Urothelium cell line (cell line): ENCODE results near the gene MAPK13.
"Not testable (repeated sequence)": the region's sequence is repeated elsewhere in the genome, so short reads cannot be mapped to it uniquely, and the experiment has no call there.

Experiments used
- DNase-seq: peaks from one replicate; pipeline ENCODE4 v3.0.0; 2011; ENCODE audit warnings: low spot score, mixed read lengths
- FAIRE-seq: peaks from 2 replicates; lab custom pipeline; 2011; peaks lifted over from hg19 to GRCh38; lab: Jason Lieb, UNC

MAPK13 gene

DNA sequence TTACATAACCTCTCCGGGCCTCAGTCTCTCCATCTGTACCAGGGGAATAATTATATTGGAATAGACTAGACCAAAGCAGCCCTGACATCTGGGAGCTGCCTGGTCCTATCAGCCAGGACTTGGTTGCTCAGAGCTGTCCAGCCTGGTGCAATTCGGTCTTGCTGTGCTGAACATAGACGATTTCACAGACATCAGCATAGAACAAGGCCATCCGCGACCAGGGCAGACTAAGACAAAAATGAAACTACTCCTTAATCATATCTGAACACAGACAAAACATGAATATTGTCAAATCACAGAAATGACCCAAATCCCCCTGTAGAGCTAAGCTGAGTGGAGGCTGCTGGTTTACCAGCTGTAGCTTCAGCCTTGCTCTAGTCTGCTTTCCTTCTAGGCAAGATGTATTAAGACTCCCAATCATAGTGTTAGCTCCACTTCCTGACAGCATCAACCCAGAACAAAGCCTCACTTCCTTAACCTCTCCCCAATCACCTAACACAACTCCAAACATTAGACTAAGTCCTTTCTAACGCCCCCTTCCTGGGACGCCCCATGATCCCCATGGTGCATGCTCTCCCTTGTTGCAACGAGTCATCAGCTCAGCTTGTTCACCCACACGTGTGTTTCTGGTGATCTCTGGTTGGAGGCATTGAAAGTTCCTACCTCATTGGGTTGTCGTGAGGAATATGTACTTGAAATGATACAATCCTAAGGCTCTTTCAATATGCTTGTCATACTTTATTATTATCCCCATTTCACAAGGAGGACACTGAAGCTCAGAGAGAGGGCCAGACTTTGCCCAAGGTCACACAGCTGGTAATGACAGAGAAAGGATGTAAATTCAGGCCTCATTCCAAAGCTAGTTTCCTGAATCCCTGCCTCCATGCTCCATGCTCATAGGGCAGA is 3.5 kb upstream of the MAPK13 start:
- no peak for DNase-seq

DNA sequence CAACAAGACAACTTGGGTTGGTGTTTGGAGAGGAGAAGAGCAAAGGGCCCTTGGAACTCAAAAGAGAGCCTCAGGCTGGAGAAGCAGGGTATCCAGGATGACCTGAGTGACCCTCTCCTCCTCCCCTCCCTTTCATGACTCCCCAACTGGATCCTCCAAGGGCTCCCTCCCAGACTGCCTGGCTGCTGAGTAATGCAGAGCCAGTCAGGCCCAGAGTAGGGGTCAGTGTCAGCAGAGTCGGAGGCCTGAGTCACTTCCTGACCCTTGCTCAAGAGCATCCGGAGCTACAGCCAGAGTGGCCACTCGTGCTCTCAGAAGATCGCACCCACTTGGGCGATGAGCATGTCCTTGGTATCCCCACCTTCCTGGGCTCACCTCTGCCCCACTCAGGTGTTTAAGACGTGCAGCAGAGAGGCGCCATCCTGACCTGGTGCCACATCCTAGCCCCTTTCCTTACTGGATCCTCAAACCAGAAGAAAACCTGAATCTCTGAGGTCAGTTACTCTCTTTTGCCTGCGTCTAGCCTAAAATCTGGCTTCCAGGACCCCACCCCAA is 2.8 kb upstream of the MAPK13 start:
- FAIRE-seq (no peak), DNase-seq (peak; percentile 33)

More for the DNA sequence above, 3.5 kb upstream of the MAPK13 start:
- no peak for FAIRE-seq

DNA sequence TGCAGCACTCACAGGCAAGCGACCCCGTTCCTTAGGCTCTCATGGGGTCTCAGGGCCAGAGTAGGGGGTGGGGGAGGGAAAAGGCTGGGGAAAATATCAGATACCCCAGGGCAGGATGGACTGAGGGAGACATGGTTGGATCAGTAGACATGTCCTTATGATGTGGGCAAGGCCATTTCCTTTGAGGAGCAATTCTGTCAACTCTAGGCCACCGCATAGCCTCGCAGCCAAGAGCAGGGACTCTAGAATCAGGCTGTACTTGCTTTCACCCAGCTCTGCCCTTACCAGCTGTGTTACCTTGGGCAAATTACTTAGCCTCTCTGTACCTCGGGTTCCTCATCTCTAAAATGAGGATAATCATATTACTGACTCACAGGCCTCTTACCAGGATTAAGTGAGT is 2.2 kb upstream of the MAPK13 start:
- no peak for DNase-seq
- no peak for FAIRE-seq

DNA sequence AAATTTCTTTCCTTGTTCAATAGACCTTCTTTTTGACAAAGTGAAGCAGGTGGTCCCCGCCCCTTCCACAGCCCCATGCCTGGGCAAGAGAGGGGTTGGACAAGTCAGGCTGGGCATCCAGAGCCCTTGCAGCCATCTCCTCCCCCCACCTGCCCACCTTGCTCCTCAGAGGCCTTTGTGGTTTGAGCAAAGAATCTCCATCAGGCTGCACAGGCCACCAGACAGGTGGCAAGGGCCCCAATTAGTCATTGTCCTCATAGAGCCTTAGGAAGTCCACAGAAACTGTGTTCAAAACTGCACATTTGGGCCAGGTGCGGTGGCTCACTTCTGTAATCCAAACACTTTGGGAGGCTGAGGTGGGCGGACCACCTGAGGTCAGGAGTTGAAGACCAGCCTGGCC is 1.5 kb upstream of the MAPK13 start:
- FAIRE-seq (no peak), DNase-seq (no peak)

DNA sequence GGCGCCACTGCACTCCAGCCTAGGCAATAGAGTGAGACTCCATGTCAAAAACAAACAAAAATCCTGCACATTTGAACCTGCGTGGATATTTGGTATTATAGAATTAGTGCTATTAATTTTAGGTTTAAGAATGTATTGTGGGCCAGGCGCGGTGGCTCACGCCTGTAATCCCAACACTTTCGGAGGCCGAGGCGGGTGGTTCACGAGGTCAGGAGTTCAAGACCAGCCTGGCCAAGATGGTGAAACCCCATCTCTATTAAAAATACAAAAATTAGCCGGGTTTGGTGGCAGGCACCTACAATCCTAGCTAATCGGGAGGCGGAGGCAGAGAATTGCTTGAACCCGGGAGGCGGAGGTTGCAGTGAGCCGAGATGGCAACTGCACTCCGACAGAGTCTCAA is 979 bp upstream of the MAPK13 start:
- not testable (repeated sequence) for DNase-seq, FAIRE-seq

DNA sequence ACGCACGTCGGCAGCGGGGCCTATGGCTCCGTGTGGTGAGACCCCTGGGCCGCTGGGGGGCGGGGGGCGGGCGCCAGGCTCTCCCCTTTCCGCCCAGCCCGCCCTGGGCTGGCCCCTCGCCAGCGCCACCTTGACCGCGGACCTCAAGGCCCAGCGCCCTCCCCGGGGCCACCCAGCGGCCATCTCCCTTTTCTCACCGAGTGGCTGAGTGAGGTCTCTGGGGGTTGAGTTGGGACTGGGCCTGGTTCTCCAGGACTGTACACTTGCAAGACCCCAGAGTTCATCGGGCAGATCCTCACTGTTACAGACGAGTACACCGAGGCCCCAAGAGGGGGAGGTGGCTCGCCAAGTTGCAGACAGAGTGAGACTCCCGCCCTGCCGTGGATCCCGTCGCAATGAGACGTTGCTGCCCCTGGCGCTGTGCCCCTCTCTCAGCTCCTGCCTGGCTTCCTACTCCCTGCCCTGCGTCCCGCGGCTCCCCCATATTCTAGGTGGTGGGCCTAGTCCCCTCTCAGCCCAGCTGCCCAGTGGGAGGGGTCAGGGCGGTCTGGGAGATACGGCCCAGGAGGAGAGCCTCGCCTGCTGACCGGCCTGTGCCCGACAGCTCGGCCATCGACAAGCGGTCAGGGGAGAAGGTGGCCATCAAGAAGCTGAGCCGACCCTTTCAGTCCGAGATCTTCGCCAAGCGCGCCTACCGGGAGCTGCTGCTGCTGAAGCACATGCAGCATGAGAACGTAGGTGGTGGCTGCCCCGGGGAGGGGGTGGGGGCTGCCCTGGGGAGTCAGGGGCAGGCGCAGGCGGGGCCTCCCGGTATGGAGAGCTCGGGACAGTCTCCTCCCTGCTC is 576 bp downstream of the MAPK13 start:
- FAIRE-seq (no peak), DNase-seq (no peak)

DNA sequence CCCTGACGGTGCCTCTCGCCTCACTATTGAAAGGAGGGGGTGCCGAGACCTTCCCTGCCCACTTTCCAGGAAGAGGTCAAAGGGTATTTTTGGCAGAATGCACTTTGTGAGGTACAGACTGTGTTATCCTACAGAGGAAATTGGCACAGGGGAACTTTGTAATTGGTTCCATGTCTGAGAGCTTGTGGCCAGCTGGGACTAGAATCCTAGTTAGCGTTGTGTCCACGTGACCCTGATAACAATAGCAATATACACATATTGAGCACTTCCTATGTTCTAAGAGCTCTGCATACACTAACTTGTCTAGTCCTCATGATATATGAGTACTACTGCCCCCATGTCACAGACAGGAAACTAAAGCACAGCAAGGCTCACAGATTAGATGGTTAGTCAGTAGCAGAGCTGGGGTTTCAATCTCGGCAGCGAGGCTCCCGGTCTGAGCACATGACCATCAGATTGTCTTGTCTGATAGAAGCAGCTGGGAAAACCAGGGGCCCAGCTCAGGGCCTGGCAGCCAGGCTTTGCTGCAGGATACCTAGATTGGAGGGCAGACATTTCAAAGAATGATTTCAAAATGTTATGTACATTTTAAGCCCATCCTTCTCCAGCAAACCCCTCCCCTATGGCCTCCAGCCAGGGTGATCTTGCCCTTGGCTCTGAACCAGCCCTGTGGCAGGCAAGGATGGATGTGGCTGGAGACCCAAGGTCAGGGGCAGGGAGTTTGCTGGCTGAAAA is 1.4 kb downstream of the MAPK13 start:
- FAIRE-seq (no peak), DNase-seq (no peak)

DNA sequence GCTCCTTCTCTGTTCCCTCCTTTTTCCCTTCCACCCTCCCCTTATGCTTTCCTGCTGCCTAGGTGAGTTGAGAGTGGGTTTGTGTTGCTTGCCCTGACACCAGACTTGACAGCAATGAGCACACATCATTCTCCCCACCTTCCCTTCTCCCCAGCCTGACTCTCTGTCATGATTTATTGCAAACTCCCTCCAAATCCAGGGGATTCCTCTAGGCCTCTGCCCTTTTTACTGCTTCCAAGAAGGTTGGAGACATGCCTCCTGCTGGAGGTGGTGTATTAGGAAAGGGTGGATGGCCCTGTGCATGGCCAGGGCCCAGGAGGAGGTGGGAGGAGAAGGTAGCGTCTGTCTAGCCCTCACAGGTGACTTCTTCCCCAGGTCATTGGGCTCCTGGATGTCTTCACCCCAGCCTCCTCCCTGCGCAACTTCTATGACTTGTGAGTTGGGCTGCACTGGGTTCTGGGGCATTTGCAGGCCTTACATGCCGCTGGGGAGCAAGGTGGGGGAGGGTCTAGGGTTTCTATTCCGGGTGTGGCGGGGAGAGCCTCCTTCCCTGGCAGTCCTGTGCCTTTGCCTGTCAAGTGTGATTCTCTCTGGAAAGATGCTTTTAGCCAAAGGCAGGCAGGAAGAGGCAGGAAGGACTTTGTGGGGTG is 2.1 kb downstream of the MAPK13 start:
- no peak for FAIRE-seq
- no peak for DNase-seq

DNA sequence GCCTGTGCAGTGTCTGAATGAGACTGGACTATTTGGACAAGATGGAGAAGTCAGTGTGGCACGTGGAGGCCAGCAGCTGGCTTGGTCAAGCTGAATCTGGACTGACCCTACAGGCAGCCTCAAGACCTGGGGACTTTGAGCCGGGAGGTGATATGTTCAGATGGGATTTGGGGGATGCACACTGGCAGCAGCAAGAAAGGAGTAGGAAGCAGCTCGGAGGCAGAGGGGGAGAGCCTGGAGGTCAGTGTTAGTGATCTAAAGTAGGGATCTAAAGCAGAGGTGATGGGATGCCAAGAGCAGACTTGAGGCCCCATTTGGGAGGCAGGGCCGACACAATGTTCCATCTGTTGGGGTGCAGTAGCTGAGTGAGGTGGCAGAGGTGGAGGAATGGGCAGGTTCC is 2.8 kb downstream of the MAPK13 start:
- no peak for DNase-seq
- no peak for FAIRE-seq

DNA sequence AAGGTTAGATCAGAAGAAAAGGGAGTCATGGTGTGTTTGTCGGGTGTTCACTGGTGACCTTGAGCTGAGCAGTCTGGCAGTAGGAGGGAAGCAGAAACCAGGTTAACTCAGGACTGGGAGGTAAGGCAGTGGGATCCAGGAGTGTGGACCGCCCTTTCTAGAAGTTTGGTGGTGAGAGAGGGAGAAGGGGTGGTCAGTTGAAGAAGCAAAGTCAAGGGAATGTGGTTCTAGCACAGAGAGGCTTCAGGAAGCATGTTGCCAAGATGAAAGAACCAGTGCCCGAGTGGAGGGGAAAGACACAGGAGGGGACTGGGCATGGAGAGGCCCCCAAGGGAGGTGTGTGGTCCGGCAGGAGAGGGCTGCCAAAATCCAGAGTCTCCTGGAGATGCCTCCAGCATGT is 3.6 kb downstream of the MAPK13 start:
- DNase-seq (no peak), FAIRE-seq (no peak)

DNA sequence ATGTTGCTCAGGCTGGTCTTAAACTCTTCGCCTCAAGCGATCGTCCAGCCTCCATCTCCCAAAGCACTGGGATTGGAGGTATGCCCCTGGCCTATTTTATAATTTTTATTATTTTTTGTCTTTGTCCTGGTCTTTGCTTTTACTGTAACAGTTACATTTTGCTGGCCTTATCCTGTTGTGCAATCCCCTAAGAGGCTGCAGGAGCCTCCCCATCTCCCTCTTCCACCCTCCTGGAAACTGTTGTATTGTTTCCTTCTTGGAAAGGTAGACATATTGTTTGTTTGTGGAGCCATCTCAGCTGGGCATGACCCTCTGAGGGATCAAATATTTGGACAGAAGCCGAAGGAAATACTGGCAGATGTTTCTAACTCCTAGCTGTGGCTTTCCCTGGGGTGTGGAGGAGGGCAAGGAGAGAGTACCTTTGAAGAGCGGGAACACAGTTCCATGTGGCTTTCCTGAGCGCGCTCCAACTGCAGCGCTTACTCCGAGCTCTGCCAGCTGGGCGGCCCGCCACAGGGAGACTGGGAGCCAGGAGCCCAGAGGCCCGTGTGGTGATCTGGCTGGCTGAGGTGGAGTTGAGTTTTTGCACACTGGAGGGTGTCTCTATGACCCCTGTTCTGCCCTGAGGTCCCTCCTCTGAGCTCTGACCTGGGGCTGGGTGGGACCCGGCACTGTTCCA is 4.9 kb downstream of the MAPK13 start:
- FAIRE-seq (no peak), DNase-seq (no peak)

DNA sequence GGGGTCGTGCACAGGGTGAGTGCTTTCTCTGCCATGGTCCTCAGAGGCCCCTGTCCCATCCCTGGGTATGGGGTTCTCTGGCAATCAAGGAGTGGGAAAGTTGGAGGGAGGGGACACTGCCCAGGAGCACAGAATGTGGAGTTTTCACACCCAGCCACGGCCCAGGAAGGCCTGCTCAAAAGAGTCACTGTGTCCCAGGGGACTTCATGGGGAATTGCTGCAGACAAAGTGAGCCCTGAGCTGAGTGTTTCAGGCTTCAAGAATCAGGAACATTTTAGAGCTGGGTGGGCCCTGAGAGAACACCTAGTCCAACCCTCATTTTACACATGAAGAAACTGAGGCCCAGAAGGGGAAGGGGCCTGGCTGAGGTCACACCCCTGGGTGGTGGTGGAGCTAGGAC is 5.7 kb downstream of the MAPK13 start:
- DNase-seq (no peak), FAIRE-seq (no peak)

DNA sequence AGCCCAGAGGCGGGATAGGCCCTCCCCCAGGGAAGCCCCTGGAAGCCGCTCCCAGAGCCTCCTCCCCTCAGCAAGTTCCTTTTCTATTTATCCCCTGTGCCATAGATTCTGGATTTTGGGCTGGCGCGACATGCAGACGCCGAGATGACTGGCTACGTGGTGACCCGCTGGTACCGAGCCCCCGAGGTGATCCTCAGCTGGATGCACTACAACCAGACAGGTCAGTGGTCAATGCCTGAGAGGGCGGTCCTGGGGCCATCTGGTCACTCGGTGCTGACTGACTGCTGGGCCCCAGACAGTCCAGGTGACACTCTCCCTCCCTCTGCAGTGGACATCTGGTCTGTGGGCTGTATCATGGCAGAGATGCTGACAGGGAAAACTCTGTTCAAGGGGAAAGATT is 6.2 kb downstream of the MAPK13 start:
- no peak for FAIRE-seq
- DNase-seq, result no peak

DNA sequence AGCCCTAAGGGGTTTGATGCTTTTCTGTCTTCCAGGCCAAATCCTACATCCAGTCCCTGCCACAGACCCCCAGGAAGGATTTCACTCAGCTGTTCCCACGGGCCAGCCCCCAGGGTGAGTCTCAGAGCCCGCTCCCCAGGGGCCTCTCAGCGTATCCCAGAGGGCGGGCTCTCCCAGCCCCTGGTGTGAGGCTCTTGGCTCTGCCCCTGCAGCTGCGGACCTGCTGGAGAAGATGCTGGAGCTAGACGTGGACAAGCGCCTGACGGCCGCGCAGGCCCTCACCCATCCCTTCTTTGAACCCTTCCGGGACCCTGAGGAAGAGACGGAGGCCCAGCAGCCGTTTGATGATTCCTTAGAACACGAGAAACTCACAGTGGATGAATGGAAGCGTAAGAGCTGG is 8.4 kb downstream of the MAPK13 start:
- FAIRE-seq, result no peak
- no peak for DNase-seq

DNA sequence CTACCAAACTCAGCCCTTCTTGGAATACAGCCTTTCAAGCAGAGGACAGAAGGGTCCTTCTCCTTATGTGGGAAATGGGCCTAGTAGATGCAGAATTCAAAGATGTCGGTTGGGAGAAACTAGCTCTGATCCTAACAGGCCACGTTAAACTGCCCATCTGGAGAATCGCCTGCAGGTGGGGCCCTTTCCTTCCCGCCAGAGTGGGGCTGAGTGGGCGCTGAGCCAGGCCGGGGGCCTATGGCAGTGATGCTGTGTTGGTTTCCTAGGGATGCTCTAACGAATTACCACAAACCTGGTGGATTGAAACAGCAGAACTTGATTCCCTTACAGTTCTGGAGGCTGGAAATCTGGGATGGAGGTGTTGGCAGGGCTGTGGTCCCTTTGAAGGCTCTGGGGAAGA is 9.1 kb downstream of the MAPK13 start:
- peak; percentile 40 for DNase-seq
- FAIRE-seq, result no peak

DNA sequence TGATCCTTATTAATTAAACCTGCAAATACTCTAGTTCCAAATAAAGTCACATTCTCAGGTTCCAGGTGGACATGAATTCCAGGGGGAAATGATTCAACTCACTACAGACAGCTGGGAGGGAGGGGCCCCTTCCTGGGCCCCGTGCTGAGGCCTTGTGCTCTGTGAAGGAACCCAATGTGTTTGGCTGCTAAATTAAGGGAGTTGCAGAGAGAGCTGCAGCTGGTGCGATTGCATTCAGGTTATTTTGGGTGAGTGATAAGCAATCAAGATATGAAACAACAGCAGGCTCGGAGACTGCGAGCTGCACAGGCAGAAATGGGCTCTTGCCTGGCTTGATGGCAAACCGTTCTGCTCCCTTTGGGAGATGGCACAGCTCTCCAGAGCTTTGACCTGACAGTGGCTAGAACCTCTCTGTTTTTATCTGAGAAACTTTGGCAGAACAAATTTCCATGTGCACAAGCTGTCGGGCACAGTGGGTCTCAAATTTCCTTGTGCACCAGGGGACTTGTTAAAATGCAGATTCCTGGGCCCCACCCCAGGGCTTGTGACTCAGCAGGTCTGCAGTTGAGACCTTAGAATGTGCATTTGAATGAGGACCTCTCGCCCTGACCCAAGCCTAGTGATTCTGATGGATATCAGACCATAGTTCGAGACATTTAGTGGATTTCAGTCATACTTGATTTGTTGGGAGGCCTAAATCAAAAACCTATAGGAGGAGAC is 9.8 kb downstream of the MAPK13 start:
- no peak for DNase-seq
- no peak for FAIRE-seq

DNA sequence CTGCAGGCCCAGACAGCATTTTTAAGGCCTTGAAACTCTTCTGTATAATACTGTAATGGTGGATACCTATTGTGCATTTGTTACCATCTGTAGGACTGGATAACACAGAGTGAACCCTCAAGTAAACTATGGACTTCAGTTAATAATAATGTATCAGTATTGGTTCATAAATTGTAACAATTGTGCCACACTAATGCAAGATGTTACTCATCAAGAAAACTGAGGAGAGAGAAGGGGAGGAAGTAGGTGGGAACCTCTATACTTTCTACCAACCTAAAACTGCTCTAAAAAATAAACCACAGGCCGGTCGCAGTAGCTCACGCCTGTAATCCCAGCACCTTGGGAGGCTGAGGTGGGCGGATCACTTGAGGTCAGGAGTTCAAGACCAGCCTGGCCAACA is 10.8 kb downstream of the MAPK13 start:
- DNase-seq (no peak), FAIRE-seq (no peak)

DNA sequence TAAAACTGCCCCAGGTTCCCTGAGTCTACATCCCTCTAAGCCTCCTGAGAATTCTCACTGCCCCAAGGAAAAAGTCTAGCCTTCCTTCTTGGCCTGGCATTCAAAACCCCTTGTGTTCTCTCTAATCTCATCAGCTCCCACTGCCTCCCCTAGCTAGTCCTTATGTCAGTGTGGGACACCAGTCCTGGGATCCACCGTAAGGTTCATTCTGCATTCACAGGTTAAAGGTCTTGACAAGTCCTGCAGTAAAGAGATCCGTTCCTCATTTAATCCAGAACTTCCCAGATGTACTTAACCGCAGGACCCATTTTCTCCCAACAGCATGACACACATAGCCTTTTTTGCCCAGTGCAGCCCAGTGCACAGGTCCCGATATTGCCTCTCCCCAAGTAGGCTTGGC is 11.6 kb downstream of the MAPK13 start:
- DNase-seq, result no peak
- FAIRE-seq, result no peak
